Gastrocnemius medialis (tissue), 4 donors: ENCODE measurements around the gene SPPL2C.

Experiments used
- CTCF ChIP-seq, 5 experiments: fragments of 450-650 bp in 3 of 5; fragments of 200-600 bp in 2 of 5; sonication (generic) in 2 of 5; IDR thresholded peaks in 4 of 5; conservative IDR thresholded peaks in 1 of 5; 1 replicate in 4 of 5; 2 replicates in 1 of 5; pipeline ENCODE4 v1.5.1; 2016 to 2019; ENCODE audit warnings: antibody characterized with exemption in 5 of 5, mild to moderate bottlenecking in 3 of 5, moderate library complexity in 3 of 5
- POLR2A ChIP-seq, 2 donors: fragments of 450-650 bp; IDR thresholded peaks; one replicate each; pipeline ENCODE4 v1.6.1; 2017; ENCODE audit warnings: antibody characterized with exemption in 2 of 2, mild to moderate bottlenecking in 2 of 2, moderate library complexity in 2 of 2

GRCh38 chr17:45846646-45847045, 2.0 kb downstream of the SPPL2C start:
- TF ChIP-seq CTCF (IDR thresholded peaks at IDR 0.05 in 4 of 5, conservative IDR thresholded peaks at IDR 0.05 in 1 of 5) (no peak), POLR2A (IDR thresholded peaks at IDR 0.05) (no peak)
